K562 (cell line): Measurements from ENCODE around the gene PRICKLE4.

Experiments
- EHMT2 ChIP-seq: fragments of 450-650 bp; IDR thresholded peaks from 2 replicates; pipeline ENCODE4 v1.6.1; 2018; ENCODE audit warnings: antibody characterized with exemption
- FOXA1 ChIP-seq: fragments of 450-650 bp; IDR thresholded peaks from 2 replicates; pipeline ENCODE4 v1.6.1; 2016; ENCODE audit warnings: mild to moderate bottlenecking, borderline replicate concordance
- HNRNPL ChIP-seq: fragments of 200-400 bp; formaldehyde crosslinking; IDR thresholded peaks from 2 replicates; pipeline ENCODE4 v1.6.1; 2017; ENCODE audit warnings: low read depth, mild to moderate bottlenecking, low read length
- JUND ChIP-seq, 2 experiments: IDR thresholded peaks; 2 replicates in 1 of 2; 3 replicates in 1 of 2; pipeline ENCODE4 v1.6.1; 2011; ENCODE audit warnings: borderline replicate concordance in 2 of 2, low read depth in 2 of 2, low read length in 2 of 2, improper control_type of control experiment in 1 of 2, missing biosample characterization in 1 of 2, missing genetic modification characterization in 1 of 2, missing genetic modification reagents in 1 of 2
- POLR2A ChIP-seq: fragments of 450-650 bp; conservative IDR thresholded peaks from 2 replicates; pipeline ENCODE4 v1.6.1; 2016
- POLR2AphosphoS2 ChIP-seq: IDR thresholded peaks from 2 replicates; pipeline ENCODE4 v1.6.1; 2012; ENCODE audit warnings: low read length, improper control_type of control experiment
- SMARCB1 ChIP-seq: IDR thresholded peaks from 2 replicates; pipeline ENCODE4 v1.6.1; 2011; ENCODE audit warnings: improper control_type of control experiment, low read depth; ENCODE audit not compliant: insufficient read length
- ZNF174 ChIP-seq: fragments of 250-450 bp; sonication (Bioruptor Pico); IDR thresholded peaks from 2 replicates; pipeline ENCODE4 v1.4.0; 2020; ENCODE audit warnings: mild to moderate bottlenecking
- TF ChIP-seq, protein P1 (sequence below): IDR thresholded peaks from 3 replicates; pipeline ENCODE4 v1.6.1; 2011; ENCODE audit warnings: borderline replicate concordance, mild to moderate bottlenecking; ENCODE audit not compliant: insufficient read length, insufficient read depth
- TF ChIP-seq, protein P2 (sequence below): fragments of 450-650 bp; IDR thresholded peaks from 2 replicates; pipeline ENCODE4 v1.6.1; 2017; ENCODE audit warnings: mild to moderate bottlenecking, moderate library complexity
- TF ChIP-seq, protein P3 (sequence below): fragments of 250-450 bp; sonication (Bioruptor Pico); IDR thresholded peaks from 2 replicates; pipeline ENCODE4 v1.8.0; 2021; ENCODE audit warnings: moderate library complexity, mild to moderate bottlenecking, inconsistent platforms

DNA sequence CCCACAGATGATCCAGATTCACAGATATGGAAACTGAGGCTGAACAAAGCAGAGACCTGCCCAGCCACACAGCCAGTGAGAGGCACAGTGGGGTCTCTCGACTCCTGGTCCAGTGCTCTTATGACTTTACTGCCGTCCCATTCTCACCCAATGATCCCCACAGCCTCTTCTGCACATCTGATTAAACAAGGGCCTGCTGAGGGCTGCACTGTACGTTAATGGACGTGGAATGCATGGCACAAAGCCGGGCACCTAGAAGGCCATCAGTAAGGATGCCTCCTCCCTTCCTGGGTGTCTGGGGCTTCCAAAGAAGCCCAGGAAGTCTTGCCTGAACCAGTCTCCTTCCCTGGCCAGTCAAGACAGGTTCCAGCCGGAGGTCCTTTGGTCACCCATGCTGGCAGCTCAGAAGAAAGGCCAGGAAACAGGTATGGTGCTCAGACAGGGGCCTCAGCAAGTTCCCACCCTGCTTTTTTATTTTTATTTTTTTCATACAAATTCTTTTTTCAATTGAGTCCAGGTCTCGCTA is 49.0 kb upstream of the PRICKLE4 start:
- TF ChIP-seq ZNF174 (CRISPR knock-in tag): no peak
- TF ChIP-seq JUND (IDR thresholded peaks at IDR 0.05; ENCODE audit: borderline replicate concordance, low read depth, low read length): no peak
- TF ChIP-seq JUND (tag; IDR thresholded peaks at IDR 0.05; ENCODE audit: borderline replicate concordance, low read depth, low read length): no peak
- TF ChIP-seq POLR2A: no peak
- TF ChIP-seq SMARCB1: no peak
- no peak for TF ChIP-seq EHMT2
- TF ChIP-seq, protein P1, sequence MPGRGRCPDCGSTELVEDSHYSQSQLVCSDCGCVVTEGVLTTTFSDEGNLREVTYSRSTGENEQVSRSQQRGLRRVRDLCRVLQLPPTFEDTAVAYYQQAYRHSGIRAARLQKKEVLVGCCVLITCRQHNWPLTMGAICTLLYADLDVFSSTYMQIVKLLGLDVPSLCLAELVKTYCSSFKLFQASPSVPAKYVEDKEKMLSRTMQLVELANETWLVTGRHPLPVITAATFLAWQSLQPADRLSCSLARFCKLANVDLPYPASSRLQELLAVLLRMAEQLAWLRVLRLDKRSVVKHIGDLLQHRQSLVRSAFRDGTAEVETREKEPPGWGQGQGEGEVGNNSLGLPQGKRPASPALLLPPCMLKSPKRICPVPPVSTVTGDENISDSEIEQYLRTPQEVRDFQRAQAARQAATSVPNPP: no peak
- TF ChIP-seq POLR2AphosphoS2: no peak
- TF ChIP-seq HNRNPL: no peak
- TF ChIP-seq, protein P2, sequence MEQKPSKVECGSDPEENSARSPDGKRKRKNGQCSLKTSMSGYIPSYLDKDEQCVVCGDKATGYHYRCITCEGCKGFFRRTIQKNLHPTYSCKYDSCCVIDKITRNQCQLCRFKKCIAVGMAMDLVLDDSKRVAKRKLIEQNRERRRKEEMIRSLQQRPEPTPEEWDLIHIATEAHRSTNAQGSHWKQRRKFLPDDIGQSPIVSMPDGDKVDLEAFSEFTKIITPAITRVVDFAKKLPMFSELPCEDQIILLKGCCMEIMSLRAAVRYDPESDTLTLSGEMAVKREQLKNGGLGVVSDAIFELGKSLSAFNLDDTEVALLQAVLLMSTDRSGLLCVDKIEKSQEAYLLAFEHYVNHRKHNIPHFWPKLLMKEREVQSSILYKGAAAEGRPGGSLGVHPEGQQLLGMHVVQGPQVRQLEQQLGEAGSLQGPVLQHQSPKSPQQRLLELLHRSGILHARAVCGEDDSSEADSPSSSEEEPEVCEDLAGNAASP: no peak
- TF ChIP-seq FOXA1: no peak
- TF ChIP-seq, protein P3, sequence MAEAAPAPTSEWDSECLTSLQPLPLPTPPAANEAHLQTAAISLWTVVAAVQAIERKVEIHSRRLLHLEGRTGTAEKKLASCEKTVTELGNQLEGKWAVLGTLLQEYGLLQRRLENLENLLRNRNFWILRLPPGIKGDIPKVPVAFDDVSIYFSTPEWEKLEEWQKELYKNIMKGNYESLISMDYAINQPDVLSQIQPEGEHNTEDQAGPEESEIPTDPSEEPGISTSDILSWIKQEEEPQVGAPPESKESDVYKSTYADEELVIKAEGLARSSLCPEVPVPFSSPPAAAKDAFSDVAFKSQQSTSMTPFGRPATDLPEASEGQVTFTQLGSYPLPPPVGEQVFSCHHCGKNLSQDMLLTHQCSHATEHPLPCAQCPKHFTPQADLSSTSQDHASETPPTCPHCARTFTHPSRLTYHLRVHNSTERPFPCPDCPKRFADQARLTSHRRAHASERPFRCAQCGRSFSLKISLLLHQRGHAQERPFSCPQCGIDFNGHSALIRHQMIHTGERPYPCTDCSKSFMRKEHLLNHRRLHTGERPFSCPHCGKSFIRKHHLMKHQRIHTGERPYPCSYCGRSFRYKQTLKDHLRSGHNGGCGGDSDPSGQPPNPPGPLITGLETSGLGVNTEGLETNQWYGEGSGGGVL: no peak
